Measurements from ENCODE around the gene DAND5.

Gene DAND5

GRCh38 chr19:12959481-12959880 is 9.9 kb upstream of the DAND5 start:
- DNase-seq (ENCODE audit: low spot score), result no peak
- Histone ChIP-seq H3K4me3 (no peak overlapping the region), H3K27ac (no peak overlapping the region)
- TF ChIP-seq CTCF (IDR thresholded peaks at IDR 0.05), result no peak

- TF ChIP-seq CTCF (IDR thresholded peaks at IDR 0.05), result peak; percentile 92
- peak; percentile 85 for DNase-seq (ENCODE audit: low spot score)
- Histone ChIP-seq H3K4me3 (peak overlapping the region; percentile 75), H3K27ac (peak overlapping the region; percentile 54 to 81)
Observed at GRCh38 chr19:12965017-12965811, 4.2 kb upstream of the DAND5 start.

GRCh38 chr19:12965812-12966135 is 3.6 kb upstream of the DAND5 start:
- peak overlapping the region; percentile 75 for H3K4me3 ChIP-seq
- H3K27ac ChIP-seq, result peak overlapping the region; percentile 54 to 81
- TF ChIP-seq CTCF (IDR thresholded peaks at IDR 0.05), result no peak
- no peak for DNase-seq (ENCODE audit: low spot score)

- DNase-seq (ENCODE audit: low spot score), result no peak
- Histone ChIP-seq H3K4me3 (no peak overlapping the region), H3K27ac (no peak overlapping the region)
- TF ChIP-seq CTCF (IDR thresholded peaks at IDR 0.05), result no peak
Observed at GRCh38 chr19:12967907-12968306, 1.5 kb upstream of the DAND5 start.

- no peak for TF ChIP-seq CTCF (IDR thresholded peaks at IDR 0.05)
- peak overlapping the region in 1 of 2 donors; percentile 72 for H3K27ac ChIP-seq
- DNase-seq (ENCODE audit: low spot score), result no peak
- H3K4me3 ChIP-seq, result no peak overlapping the region
Observed at GRCh38 chr19:12970070-12970820, 869 bp downstream of the DAND5 start.

GRCh38 chr19:12973236-12973635 is 3.9 kb downstream of the DAND5 start:
- H3K4me3 ChIP-seq, result no peak overlapping the region
- no peak for TF ChIP-seq CTCF (IDR thresholded peaks at IDR 0.05)
- no peak for DNase-seq (ENCODE audit: low spot score)
- no peak overlapping the region for H3K27ac ChIP-seq
